Stimulated activated CD4-positive, alpha-beta T cell treated with anti-CD3 and anti-CD28 coated beads, Interleukin-15, amount 100 ng/mL, for 48 hours (primary cell): ENCODE data around the gene BCO1.
"Not testable (repeated sequence)": the region's sequence is repeated elsewhere in the genome, so short reads cannot be mapped to it uniquely, and the experiment has no call there.

ENCODE experiments used
- DNase-seq, 2 donors: peaks; one replicate each; pipeline ENCODE4 v3.0.0-alpha.2; 2020; ENCODE audit warnings: low read depth in 2 of 2

The BCO1 gene, protein sequence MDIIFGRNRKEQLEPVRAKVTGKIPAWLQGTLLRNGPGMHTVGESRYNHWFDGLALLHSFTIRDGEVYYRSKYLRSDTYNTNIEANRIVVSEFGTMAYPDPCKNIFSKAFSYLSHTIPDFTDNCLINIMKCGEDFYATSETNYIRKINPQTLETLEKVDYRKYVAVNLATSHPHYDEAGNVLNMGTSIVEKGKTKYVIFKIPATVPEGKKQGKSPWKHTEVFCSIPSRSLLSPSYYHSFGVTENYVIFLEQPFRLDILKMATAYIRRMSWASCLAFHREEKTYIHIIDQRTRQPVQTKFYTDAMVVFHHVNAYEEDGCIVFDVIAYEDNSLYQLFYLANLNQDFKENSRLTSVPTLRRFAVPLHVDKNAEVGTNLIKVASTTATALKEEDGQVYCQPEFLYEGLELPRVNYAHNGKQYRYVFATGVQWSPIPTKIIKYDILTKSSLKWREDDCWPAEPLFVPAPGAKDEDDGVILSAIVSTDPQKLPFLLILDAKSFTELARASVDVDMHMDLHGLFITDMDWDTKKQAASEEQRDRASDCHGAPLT

DNA sequence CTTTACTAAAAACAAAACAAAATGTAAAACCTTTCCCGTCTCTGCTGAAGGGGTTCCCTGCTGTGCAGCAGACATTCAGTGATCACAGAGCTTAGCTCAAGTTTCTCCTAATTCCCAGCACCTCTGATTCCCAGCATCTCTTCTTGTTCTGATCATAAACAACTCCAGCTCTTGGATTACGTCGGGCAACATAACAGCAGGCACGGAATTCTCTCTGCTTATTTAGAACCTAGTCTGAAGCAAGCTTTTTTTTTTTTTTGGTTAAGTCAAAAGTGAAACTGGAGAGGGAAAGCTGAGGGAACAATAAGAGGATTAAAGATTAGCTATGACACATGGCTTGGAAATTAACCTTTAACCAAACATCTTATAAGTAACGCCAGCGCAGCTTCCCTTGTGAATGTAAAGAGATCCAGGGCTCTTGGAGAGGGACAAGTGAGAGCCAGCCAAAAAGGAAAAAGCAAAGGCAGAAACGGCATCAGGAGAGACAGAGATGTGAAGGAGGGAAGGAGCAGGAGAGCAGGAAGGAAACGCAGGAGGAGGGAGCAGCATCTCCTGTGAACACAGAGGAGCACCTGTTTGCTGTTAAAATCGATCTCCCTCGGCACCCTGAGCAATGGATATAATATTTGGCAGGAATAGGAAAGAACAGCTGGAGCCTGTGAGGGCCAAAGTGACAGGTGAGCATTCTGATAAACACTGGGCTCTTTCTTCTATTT, at the start of gene BCO1:
Gene BCO1 (plus strand): TSS at position 394 of the 716 bp plus-strand sequence. CDS start 220 bp downstream, at position 614.
- no peak for DNase-seq

DNA sequence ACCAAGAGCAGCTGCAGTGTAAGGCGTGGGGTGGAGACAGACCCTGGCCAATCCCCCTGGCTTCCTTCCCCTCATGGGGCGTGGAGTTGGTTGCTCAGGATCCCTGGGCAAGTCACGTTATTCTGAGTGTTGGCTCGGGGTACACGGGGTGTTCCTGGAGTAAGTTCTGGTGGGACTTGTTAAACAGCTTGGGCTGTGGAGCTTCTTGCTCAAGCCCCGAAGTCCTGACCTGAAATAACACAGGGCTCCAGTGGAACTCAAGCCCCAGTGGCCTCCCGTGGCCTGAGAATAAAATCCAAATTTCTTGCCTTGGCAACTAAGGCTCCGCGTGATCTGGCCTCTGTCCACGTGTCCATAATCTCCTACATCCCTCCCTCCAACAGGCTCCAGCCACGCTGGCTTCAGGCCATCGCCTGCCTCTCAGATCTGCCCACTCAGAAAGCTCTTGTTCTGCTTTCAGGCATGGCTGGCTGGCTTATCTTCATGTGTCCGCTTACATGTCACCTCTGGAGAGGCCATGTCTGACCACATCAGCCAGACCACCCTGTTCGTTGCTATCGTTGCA, 49.3 kb upstream of the BCO1 start:
- no peak for DNase-seq

DNA sequence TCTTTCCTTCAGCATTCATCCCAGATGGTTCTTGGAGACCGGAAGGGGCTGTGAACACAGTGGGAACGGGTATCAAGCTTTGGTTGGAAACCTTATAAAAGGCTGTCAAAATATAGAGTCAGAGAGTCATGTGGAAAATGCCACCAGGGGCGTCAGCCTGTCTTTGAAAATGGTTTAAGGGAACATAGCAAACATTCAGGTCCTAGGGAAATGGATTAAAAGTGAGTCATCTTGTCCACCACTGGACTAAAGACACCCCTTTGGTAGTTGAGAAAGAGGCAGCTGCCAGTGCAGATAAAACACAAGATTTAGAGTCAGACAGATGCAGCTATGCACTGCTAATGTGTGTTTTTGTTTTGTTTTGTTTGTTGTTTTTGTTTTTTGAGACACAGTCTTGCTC, 47.8 kb upstream of the BCO1 start:
- no peak for DNase-seq

DNA sequence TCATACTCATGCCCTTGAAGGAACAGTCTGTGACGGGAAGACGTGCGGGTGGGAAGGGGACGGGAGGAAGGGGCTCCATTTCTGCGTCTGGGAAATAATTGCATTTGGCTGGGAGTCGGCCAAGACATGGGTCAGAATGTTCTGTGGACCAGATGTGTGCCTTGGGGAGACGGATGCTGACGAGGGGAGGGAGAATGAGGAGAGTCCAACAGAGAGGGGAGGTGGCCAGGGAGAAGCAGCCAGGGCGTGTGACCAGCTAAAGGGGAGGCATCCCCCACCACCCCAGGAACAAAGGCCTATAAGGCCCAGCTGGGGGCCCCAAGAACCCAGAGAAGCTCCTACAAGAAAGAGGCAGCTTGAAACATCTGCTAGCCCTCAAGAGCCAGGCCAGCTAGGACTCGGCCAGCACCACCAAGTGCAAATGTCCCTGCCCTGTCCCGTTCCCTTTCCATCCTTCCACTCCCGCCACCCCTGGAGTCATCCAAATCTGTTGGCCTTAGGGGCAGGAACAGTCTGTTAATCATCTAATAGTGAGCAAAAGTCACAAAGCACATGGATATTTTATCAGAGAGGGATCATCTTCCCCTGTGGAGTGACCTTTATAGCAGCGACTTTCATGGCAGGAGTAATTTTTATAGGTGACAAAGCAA, 42.5 kb upstream of the BCO1 start:
- no peak for DNase-seq

DNA sequence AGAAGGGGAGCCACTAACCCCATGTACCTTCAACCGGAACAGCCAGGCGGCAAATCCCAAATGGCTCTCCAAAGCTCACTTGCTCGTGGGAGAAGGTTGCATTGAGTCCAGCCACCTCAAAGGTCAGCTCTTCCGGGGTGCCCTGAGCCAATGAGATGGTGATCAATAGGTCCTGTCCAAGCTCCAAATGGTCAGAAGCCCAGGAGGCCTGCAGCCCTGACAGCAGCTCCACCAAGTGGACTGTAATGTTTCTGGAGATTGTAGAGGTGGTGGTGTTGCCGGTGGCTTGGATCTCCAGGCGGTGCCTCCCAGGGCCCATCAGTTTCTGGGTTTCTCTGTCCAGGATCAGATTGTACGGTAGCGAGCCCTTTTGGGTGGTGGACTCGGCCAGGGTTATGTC, 39.9 kb upstream of the BCO1 start:
- no peak for DNase-seq

DNA sequence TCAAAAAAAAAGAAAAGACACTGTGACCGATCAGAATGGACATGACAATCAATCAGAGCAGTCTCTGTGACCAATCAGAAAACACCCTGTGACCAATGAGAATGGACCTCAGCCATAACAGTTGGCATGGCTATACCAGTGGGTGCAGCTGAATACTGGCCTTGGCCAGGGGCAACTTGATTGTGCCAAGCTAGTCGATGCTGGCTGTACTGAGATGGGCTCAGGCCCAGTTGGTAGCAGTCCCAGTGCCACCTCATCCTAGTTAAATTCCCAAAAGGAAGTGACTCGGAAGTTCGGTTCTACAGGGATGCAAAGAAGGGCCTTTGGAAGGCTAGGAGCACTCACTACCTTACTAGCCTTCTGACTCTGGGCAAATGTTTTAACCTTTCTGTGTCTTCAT, 37.2 kb upstream of the BCO1 start:
- DNase-seq: no peak

DNA sequence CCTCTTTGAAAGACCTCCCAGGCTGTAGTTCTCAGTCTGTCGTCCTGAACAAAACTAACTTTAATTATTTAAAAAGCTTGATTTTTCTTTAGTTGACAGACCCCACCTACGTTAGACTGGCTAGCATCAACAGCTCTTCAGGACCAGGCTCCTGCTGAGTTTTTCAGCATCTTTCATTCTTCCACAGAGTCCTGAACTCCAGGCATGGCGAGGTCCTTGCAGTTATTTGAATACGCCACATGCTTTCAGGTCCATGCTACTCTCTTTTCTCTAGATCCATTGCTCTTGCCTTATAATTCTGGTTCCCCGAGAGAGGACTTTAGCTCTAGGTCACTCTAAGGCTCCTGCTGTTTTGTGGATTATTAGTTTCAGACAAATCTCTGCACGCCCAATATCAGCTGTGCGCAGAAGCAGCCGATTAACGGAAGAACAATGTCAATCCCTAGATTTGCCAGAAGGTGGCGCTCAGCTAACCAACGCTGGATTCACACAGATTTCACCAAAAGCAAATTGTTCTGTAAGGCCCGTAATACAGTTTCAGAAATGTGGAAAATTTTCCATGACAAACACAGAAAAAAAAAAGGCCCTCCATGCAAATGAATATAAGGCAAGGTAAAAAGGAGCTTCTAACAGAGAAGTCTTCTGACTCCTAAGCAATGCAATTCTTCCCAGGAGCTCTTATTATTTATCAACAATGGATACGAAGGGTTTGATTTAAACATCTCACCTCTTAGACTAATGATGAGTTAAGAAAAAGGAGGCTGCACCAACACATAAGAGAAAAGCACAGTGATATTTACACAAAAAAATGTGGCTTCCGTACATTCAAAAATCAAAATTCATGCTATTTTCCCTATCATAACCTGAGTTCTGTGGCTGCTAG, 33.5 kb upstream of the BCO1 start:
- peak in 1 of 2 donors; percentile 19 for DNase-seq

DNA sequence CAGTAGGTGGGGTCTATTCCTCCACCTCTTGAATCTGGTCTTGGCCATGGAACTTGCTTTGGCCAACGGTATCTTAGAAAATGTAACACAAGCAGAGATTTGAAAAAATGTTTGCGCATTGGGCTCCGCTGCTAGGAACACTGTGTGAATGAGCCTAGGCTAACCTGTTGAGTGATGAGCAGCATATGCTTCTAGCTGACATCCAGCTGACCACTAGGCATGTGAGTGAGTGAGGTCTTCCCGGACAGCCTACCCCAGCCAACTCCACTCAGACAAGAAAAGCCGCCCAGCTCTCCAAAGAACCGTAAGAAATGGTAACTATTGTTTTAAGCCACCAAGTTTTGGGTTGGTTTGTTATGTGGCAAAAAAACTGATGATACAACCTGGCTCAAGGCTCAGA, 31.4 kb upstream of the BCO1 start:
- DNase-seq: no peak

DNA sequence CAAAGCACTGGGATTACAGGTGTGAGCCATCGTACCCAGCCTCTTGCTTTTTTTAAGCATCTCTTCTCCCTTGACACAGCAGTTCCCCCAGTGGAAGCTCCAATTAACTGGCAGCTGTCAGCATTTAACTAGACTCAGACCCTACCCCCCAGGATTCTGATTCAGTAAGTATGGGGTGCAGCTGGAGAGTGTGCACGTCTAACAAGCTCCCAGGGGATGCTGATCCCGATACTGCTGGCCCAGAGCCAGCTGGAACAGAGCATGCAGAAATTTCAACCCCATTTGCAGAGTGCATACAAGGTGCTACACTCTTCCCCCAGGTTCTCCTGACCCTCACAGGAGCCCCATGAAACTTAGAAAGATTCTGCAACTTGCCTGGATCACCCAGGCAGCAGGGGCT, 27.7 kb upstream of the BCO1 start:
- DNase-seq: no peak

DNA sequence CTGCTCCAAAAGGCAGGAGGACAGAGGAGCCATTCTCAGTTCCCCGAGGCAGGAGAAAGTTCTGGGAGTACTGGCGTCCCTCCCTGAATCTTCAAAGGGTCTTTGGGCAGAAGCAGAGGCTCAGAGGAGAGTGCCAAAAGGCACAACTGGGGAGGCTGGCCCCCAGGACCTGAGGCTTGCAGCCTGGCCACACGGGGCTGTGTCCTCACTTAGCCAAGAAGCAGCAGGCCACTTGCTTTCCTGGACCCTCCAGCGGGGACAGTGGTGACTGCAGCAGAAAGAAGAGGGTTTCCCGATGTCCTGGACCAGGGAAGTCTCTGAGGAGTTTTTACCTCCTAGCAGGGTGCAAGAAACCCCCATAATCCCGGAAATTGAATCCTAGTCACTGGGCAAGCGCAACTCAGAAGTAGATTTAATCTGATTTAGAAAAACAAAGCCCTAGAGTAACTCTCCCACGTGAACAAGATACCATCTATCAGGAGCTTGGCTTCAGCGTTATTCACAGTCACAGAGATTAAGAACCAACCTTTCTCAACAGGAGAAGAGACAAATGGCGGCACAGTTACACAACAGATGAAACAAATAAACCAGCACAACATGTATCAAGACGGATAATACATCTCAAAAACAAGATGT, 25.5 kb upstream of the BCO1 start:
- no peak for DNase-seq

DNA sequence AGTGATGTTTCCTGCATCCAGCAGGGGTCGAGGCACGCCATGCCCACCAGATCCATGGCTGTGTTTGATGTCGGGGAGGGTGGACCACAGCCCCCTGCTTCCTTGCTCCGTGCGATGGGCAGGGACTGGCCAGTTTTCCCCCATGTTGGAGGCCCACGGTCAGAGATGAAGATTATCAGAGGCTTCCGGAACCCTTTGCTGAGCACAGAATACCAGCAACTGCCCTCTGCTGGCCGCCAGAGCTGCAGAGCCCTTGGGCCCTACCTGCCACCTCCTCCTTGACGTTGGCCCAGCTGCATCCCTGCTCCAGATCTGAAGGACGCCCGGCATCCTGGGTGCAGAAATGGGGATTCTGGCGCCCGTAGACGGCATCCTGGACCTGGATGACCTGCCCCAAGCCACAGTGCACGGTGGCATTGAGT, 23.7 kb upstream of the BCO1 start:
- DNase-seq: no peak

DNA sequence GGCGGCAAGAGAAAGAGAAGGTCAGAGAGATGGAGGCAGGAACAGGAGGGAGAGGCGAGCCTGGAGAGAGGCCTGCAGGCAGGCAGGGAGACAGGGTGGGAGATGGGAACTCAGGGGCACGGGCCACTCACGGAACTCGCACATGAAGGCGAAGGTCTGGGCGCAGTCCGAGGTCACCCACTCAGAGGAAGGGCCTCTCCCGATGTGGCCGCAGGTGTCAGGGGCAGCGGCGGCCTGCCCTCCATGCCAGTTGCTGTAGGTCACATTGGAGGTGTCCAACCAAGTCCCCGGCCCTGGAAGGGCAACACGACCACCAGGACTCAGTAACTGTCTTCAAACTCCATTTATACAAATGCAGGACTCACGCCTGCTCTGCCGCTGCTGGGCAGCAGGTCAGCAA, 22.4 kb upstream of the BCO1 start:
- no peak for DNase-seq

DNA sequence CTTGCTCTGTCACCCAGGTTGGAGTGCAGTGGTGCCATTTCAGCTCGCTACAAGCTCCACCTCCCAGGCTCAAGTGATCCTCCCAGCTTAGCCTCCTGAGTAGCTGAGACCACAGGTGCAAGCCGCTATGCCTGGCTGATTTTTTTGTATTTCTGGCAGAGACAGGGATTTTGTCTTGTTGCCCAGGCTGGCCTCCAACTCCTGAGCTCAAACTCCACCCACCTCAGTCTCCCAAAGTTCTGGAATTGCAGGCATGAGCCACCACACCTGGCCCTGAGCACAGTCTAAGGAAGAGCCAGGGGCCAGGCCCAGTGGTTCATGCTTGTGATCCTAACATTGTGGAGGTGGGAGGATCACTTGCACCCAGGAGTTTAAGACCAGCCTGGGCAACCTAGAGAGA, 21.8 kb upstream of the BCO1 start:
- DNase-seq: no peak

DNA sequence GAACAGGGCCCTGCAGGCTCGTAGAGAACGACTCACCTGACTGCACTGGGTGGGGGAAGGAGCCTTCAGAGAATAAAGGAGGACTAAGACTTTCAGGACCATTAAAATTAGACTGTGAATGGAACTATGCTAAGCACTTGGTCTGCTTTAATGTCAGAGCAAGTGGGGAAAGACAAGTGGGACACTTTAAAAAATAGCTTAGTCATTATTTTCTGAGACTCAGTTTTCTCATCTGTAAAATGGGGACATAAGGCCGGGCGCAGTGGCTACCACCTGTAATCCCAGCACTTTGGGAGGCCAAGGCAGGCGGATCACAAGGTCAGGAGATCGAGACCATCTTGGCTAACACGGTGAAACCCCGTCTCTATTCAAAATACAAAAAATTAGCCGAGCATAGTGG, 19.3 kb upstream of the BCO1 start:
- DNase-seq: no peak

DNA sequence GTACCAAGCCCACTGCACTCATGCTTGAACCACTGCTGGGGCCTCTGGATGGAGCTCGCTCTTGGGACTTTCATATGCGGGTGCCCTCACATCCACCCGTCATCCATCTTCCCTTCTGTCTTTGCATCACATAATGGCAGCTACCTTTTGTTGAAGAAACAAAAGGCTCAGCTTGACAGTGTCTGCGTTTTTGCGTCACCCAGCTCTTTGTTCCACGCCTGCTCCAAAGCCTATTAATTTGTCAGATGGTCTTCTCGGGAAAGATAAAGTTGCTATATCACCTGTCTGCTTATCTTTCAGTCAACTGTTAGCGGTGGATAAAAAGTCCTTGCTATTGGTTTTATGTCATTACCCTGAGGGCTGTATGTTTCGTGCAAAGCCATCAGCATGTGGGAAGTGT, 18.1 kb upstream of the BCO1 start:
- DNase-seq: no peak

DNA sequence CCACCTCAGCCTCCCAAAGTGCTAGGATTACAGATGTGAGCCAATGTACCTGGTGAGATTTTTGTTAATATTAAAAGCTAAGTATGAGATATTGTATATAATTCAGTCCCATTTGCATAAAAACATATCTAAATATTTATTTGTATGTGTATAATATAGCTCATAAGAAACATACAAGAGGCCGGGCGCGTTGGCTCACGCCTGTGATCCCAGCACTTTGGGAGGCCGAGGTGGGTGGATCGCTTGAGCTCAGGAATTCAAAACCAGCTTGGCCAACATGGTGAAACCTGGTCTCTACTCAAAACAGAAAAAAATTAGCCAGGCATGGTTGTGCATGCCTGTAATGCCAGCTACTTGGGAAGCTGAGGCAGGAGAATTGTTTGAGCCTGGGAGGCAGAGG, 16.8 kb upstream of the BCO1 start:
- DNase-seq: no peak

DNA sequence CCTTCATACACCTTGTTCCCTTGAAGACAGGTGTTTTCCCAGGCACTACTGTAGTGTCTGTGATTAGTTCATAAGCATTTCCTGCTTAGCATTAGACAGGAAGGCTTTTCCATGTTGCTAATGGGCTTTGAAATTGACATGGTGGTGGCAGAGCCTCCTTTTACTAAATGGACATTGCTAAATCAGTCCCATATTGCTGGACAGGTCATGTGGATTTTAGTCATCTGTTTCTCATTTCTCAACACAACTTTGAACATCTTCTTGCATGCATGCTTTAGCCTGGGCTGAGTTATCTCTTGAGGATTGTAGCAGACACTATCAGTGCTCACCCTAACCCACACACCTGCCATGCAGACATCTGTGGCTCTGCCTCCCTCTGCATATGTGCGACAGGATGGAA, 13.7 kb upstream of the BCO1 start:
- DNase-seq: no peak

DNA sequence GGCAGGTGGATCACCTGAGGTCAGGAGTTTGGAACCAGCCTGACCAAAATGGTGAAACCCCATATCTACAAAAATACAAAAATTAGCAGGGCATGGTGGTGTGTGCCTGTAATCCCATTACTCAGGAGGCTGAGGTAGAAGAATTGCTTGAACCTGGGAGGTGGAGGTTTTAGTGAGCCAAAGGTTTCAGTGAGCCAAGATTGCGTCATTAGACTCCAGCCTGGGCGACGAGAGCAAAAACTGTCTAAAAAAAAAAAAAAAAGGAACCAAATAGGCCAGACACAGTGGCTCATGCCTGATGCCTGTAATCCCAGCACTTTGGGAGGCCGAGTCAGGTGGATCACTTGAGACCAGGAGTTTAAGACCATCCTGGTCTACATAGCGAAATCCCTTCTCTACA, 12.8 kb upstream of the BCO1 start:
- not testable (repeated sequence) for DNase-seq

DNA sequence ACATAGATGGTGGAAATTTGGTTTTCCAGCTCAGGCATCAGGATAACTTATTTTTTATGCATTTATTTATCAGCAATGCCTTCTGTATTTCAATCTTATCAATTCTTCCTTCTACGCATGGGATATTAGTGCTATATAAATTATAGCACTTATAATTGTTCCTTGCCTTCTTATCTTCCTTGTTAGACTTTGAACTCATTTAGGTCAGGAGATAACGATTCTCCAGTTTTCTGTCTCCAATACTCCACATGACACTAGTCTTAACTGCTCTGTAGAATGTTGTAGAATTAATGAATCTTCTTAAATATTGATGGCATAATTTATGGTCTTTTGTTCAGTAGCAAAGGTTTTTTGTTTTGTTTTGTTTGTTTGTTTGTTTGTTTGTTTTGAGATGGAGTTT, 10.7 kb upstream of the BCO1 start:
- DNase-seq: no peak

DNA sequence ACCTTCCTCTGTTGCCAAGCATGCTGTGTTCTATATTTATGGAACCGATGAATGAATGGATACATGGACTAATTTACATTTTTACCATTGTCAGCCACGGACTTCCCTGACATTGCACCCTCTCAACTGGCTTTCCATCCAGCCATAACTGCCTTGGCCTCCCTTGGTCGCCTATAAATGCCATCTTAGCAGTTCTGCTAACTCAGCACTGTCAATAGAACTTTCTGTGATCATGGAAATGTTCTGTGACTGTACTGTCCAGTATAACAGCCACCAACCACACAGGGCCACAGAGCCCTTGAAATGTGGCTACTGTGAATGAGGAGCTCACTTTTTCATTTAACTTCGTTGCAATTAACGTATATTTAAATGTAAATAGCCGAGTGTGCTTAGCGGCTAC, 8.7 kb upstream of the BCO1 start:
- no peak for DNase-seq

DNA sequence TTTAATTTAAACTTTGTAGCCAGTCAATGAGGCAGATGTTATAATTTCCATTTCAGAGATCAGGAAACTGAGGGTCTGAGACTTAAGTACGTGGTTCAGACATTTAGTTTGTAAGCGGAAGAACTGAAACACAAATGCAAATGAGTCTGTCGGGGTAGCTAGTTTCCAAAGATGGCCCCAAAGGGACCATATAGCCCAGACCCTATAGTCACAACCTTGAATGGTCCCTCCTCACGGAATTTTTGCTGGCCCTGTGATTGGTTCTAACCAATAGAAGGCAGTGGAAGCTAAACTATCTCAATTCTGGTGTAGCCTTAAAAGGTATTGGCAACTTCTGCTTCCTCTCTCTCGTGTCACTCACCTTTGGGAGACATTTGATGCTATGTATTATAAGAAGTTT, 7.5 kb upstream of the BCO1 start:
- DNase-seq: no peak
